Central memory CD8-positive, alpha-beta T cell (primary cell): ENCODE data around the gene ARID1B.
A peak's percentile ranks its signal among the peaks of the same experiment; 100 is the strongest.

Source experiments
- ATAC-seq: fragments of 150-1000 bp; cut with Tn5 transposase; replicated peaks from 2 replicates; pipeline ENCODE4 v1.10.0; 2022; ENCODE audit warnings: mild to moderate bottlenecking, moderate FRiP score, moderate number of reproducible peaks; ENCODE audit not compliant: poor library complexity, severe bottlenecking; ENCODE audit errors: extremely low read depth
- DNase-seq, 2 donors: peaks; one replicate each; pipeline ENCODE4 v3.0.0; 2021; ENCODE audit warnings: low spot score in 2 of 2
- H3K27ac Mint-ChIP-seq: one replicate; pipeline ENCODE4 v1.8.0; 2022; ENCODE audit warnings: low read depth, mild to moderate bottlenecking, moderate library complexity, mixed read lengths
- H3K27me3 Mint-ChIP-seq: one replicate; pipeline ENCODE4 v1.8.0; 2022; ENCODE audit warnings: mixed read lengths
- H3K36me3 Mint-ChIP-seq: one replicate; pipeline ENCODE4 v1.8.0; 2022; ENCODE audit warnings: mild to moderate bottlenecking, moderate library complexity, mixed read lengths; ENCODE audit not compliant: insufficient read depth
- H3K4me1 Mint-ChIP-seq: one replicate; pipeline ENCODE4 v1.8.0; 2022; ENCODE audit warnings: mixed read lengths
- H3K4me3 Mint-ChIP-seq: one replicate; pipeline ENCODE4 v1.8.0; 2022; ENCODE audit warnings: mild to moderate bottlenecking, moderate library complexity, mixed read lengths
- H3K9me3 Mint-ChIP-seq: one replicate; pipeline ENCODE4 v1.8.0; 2022; ENCODE audit warnings: mixed read lengths

Gene ARID1B

GRCh38 chr6:156905801-156906200 is 128.6 kb downstream of the ARID1B start:
- Mint-ChIP-seq H3K27ac (peak overlapping the region; percentile 11), H3K36me3 (peaks cover 4% of the 10 kb centered on the region), H3K9me3 (no peaks in the 10 kb centered on the region), H3K27me3 (no peaks in the 10 kb centered on the region), H3K4me1 (peaks cover 68% of the 10 kb centered on the region), H3K4me3 (no peak overlapping the region)
- DNase-seq: no peak
- ATAC-seq: no peak

DNA sequence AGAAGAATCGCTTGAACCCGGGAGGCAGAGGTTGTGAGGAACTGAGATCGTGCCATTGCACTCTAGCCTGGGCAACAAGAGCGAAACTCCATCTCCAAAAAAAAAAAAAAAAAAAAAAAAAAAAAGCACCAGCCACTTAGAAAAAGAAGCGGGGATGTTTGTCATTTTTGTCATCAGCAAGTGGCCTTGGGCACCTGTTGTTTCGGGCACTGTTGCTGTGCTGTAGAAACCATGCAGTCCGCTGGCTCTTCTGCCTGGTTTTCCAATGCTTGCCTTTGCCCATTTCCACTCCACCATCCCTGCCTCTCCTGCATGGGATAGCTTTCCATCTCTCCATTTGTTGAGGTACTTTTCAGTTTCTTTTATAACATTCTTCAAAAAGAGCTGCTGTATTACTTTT is 129.3 kb downstream of the ARID1B start:
- no peak for DNase-seq
- Mint-ChIP-seq H3K36me3 (peaks cover 4% of the 10 kb centered on the region), H3K4me3 (no peak overlapping the region), H3K27me3 (no peaks in the 10 kb centered on the region), H3K27ac (peak overlapping the region; percentile 11), H3K9me3 (no peaks in the 10 kb centered on the region), H3K4me1 (peaks cover 62% of the 10 kb centered on the region)
- ATAC-seq: no peak

DNA sequence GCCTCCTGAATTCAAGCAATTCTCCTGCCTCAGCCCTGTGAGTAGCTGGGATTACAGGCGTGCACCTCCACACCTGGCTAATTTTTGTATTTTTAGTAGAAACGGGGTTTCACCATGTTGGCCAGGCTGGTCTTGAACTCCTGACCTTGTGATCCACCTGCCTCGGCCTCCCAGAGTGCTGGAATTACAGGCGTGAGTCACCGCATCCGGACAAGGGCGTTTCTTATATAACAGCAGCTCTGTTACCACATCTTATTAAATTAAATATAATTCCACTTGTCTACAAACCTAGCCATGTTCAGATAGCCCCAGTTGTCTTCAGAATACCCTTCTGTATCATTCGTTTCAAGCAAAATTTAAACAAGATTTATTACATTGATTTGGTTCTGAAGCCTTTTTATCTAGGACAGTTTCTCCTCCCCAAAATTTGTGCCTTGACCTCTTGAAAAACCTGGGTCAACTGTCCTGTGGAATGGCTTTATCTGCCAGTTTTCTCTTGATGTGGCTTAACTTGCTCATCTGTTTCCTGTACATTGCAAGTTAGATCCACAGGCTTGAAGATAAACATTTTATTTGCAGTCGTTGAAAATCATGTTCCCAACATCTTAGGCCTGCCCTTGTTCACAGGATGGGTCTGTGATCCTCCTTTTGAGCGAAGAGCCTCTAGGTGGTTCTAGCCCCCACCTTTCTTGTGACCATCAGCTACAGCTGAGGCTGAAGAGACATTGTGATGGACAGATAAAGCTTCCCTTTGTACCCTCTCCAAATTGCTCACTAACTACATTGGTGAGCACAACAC is 132.2 kb downstream of the ARID1B start:
- ATAC-seq (no peak), DNase-seq (no peak)
- Mint-ChIP-seq H3K36me3 (peaks cover 5% of the 10 kb centered on the region), H3K9me3 (no peaks in the 10 kb centered on the region), H3K27me3 (no peaks in the 10 kb centered on the region), H3K4me1 (peaks cover 71% of the 10 kb centered on the region), H3K27ac (no peak overlapping the region), H3K4me3 (no peak overlapping the region)

DNA sequence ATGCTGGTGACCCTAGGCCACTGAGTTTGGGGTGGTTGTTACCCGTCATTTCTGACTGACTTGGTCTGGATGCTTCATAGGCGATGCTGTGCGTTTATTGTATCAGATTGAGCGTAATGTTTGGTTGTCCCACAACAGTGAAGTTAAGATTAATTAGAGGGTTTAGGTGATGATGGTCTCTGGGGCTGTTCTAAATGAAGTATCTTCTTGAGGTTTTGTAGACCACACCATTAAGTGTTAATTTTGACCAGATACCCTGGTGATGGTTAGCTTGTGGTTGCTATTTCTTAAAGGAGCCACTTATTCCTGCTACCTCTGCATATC is 132.8 kb downstream of the ARID1B start:
- Mint-ChIP-seq H3K27ac (no peak overlapping the region), H3K4me1 (peaks cover 77% of the 10 kb centered on the region), H3K4me3 (no peak overlapping the region), H3K27me3 (no peaks in the 10 kb centered on the region), H3K36me3 (peaks cover 7% of the 10 kb centered on the region), H3K9me3 (no peaks in the 10 kb centered on the region)
- DNase-seq: no peak
- no peak for ATAC-seq

- peaks cover 7% of the 10 kb centered on the region for H3K36me3 Mint-ChIP-seq
- H3K4me3 Mint-ChIP-seq: no peak overlapping the region
- no peaks in the 10 kb centered on the region for H3K9me3 Mint-ChIP-seq
- no peaks in the 10 kb centered on the region for H3K27me3 Mint-ChIP-seq
- DNase-seq (no peak), ATAC-seq (no peak)
- H3K27ac Mint-ChIP-seq: peak overlapping the region; percentile 52
- peaks cover 70% of the 10 kb centered on the region for H3K4me1 Mint-ChIP-seq
Observed at GRCh38 chr6:156910938-156911337, 133.8 kb downstream of the ARID1B start.

- H3K27me3 Mint-ChIP-seq: no peaks in the 10 kb centered on the region
- H3K27ac Mint-ChIP-seq: no peak overlapping the region
- ATAC-seq (no peak), DNase-seq (no peak)
- H3K4me3 Mint-ChIP-seq: no peak overlapping the region
- H3K36me3 Mint-ChIP-seq: peaks cover 7% of the 10 kb centered on the region
- no peaks in the 10 kb centered on the region for H3K9me3 Mint-ChIP-seq
- peaks cover 71% of the 10 kb centered on the region for H3K4me1 Mint-ChIP-seq
Observed at GRCh38 chr6:156911581-156911980, 134.4 kb downstream of the ARID1B start.

DNA sequence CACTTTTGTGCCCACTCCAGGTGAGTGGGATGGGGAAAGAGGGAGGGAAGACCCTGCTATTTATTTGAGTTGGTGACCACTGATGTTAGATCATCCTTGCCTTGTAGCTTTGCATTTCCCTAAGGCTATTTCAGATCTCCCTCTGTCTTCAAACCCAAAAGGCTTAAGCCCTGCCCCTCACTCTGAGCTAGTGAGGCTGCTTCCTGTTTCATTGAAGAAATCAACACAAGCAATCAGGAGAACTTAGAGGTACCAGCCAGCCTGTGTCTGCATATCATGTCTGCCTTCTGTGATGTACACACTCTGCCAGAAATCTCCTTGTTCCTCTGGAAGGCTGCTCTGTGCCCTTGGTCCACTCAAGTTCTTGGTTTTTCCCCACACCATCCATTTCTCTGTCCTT is 135.3 kb downstream of the ARID1B start:
- peaks cover 3% of the 10 kb centered on the region for H3K36me3 Mint-ChIP-seq
- DNase-seq: no peak
- H3K27me3 Mint-ChIP-seq: no peaks in the 10 kb centered on the region
- H3K4me1 Mint-ChIP-seq: peaks cover 71% of the 10 kb centered on the region
- no peaks in the 10 kb centered on the region for H3K9me3 Mint-ChIP-seq
- no peak overlapping the region for H3K4me3 Mint-ChIP-seq
- peak overlapping the region; percentile 42 for H3K27ac Mint-ChIP-seq
- ATAC-seq: no peak

- H3K27ac Mint-ChIP-seq: no peak overlapping the region
- H3K9me3 Mint-ChIP-seq: no peaks in the 10 kb centered on the region
- peaks cover 70% of the 10 kb centered on the region for H3K4me1 Mint-ChIP-seq
- H3K27me3 Mint-ChIP-seq: no peaks in the 10 kb centered on the region
- no peak for DNase-seq
- H3K36me3 Mint-ChIP-seq: peaks cover 6% of the 10 kb centered on the region
- H3K4me3 Mint-ChIP-seq: no peak overlapping the region
- ATAC-seq: no peak
Observed at GRCh38 chr6:156914181-156914580, 137.0 kb downstream of the ARID1B start.

DNA sequence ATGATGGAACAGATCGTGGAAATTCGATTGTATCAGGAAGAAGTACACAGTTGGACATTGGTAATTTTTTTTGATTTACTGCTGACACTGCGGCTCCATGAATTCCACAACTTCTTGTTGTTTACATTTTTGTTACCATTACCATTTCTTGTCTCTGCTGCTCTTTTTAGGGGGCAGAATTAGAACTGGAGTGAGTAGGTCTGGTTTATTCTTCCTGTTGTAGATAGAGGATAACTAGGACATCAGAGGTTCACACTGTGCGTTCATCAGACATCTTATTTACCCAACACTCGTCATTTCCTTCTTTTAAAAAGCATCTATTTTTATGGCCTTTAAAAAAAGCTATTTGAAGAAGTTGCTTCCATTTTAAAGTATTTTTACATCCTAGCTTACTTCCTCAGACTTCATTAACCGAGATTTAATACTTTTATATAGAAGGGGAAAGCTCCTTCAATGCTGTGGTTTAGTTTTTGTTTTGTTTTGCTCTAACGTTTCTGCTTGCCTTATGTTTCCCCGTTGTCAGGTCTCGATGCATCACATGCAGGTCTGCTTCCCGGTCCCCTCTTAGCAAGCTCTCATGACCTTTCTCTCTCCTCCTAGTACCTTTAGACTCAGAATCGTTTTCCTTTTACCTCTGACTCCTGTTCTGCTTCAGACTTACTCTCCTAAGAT is 139.1 kb downstream of the ARID1B start:
- Mint-ChIP-seq H3K36me3 (peaks cover 9% of the 10 kb centered on the region), H3K4me3 (no peak overlapping the region), H3K4me1 (peaks cover 73% of the 10 kb centered on the region), H3K27me3 (no peaks in the 10 kb centered on the region), H3K27ac (peak overlapping the region; percentile 23), H3K9me3 (no peaks in the 10 kb centered on the region)
- no peak for ATAC-seq
- DNase-seq: no peak

- H3K27ac Mint-ChIP-seq: peak overlapping the region; percentile 23
- H3K27me3 Mint-ChIP-seq: no peaks in the 10 kb centered on the region
- H3K4me3 Mint-ChIP-seq: peak overlapping the region; percentile 1
- peaks cover 9% of the 10 kb centered on the region for H3K36me3 Mint-ChIP-seq
- ATAC-seq (no peak), DNase-seq (no peak)
- peaks cover 72% of the 10 kb centered on the region for H3K4me1 Mint-ChIP-seq
- H3K9me3 Mint-ChIP-seq: no peaks in the 10 kb centered on the region
Observed at GRCh38 chr6:156917213-156917612, 140.0 kb downstream of the ARID1B start.

GRCh38 chr6:156918647-156919046 is 141.5 kb downstream of the ARID1B start:
- Mint-ChIP-seq H3K4me3 (no peak overlapping the region), H3K9me3 (no peaks in the 10 kb centered on the region), H3K4me1 (peaks cover 59% of the 10 kb centered on the region), H3K36me3 (peaks cover 9% of the 10 kb centered on the region), H3K27ac (peak overlapping the region; percentile 6), H3K27me3 (no peaks in the 10 kb centered on the region)
- ATAC-seq (no peak), DNase-seq (no peak)

- H3K4me3 Mint-ChIP-seq: no peak overlapping the region
- H3K4me1 Mint-ChIP-seq: peaks cover 52% of the 10 kb centered on the region
- peak overlapping the region; percentile 6 for H3K27ac Mint-ChIP-seq
- H3K27me3 Mint-ChIP-seq: no peaks in the 10 kb centered on the region
- peaks cover 8% of the 10 kb centered on the region for H3K36me3 Mint-ChIP-seq
- no peaks in the 10 kb centered on the region for H3K9me3 Mint-ChIP-seq
- no peak for ATAC-seq
- DNase-seq: no peak
Observed at GRCh38 chr6:156919370-156919769, 142.2 kb downstream of the ARID1B start.

DNA sequence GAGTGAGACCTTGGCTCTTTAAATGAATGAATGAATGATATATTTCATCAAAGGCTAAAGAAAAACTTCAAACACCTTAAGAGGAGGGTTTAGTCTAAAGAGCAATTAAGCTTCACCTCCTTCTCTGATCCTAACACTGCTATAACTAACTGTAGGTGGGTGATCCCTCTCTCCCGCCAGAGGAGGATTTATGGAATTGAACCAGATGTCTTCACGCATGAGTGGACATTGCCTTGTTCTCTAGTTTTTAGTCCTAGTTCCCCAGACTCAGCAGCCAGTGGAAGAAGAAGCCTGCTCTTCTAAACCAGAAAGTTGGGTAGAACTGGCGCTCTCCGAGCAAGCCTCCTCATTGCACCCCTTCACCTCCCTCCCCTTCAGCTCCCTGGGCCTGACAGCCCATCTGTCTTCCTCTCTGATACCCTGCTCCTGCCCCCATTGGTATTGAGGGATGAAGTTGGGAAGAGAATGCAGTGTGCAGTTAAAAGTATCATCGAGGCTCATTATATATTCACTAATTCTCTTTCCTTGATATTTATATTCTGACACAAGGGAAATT is 142.7 kb downstream of the ARID1B start:
- peaks cover 6% of the 10 kb centered on the region for H3K36me3 Mint-ChIP-seq
- H3K4me3 Mint-ChIP-seq: no peak overlapping the region
- DNase-seq (no peak), ATAC-seq (no peak)
- no peaks in the 10 kb centered on the region for H3K27me3 Mint-ChIP-seq
- peaks cover 48% of the 10 kb centered on the region for H3K4me1 Mint-ChIP-seq
- no peak overlapping the region for H3K27ac Mint-ChIP-seq
- no peaks in the 10 kb centered on the region for H3K9me3 Mint-ChIP-seq
